ENCODE data around the gene MGAT5B. TPM values are rescaled to one million over a fixed set of nuclear protein-coding genes. Genes with fewer than 3 reads are reported as not detected.
"Not testable (repeated sequence)": the region's sequence is repeated elsewhere in the genome, so short reads cannot be mapped to it uniquely, and the experiment has no call there.

Gene MGAT5B
- polyA plus RNA-seq (ENCODE audit: insufficient read depth in 1 of 5, insufficient read length in 5 of 5, low replicate concordance in 1 of 5) = 1 to 10 TPM in 3 of 5 donors, under 1 TPM in 2; 0.82 to 2.3 (median 1.1) TPM
- long read RNA-seq, donor 1 = 0 reads
- long read RNA-seq, donor 2 = 0 reads
- long read RNA-seq, donor 3 = 0 reads
- long read RNA-seq, donor 4 = 0 reads
- long read RNA-seq, donor 5 = 0 reads
- long read RNA-seq, donor 6 = 0 reads
- long read RNA-seq, donor 7 = 0 reads
- long read RNA-seq, donor 8 = 0 reads

GRCh38 chr17:76868176-76868668 is at the start of gene MGAT5B:
Gene MGAT5B (plus strand): TSS chr17:76868404. CDS start chr17:76869030, 626 bp downstream.
- peak; percentile 75 to 76 for DNase-seq

- DNase-seq = no peak
These were observed 48.2 kb upstream of the MGAT5B start for GRCh38 chr17:76820039-76820438.

GRCh38 chr17:76820561-76820960 is 47.6 kb upstream of the MGAT5B start:
- no peak for DNase-seq

- DNase-seq = no peak
These were observed 45.9 kb upstream of the MGAT5B start for GRCh38 chr17:76822184-76822778.

GRCh38 chr17:76824093-76824492 is 44.1 kb upstream of the MGAT5B start:
- no peak for DNase-seq

- no peak for DNase-seq
These were observed 41.7 kb upstream of the MGAT5B start for GRCh38 chr17:76826330-76827068.

GRCh38 chr17:76827736-76828135 is 40.5 kb upstream of the MGAT5B start:
- DNase-seq = no peak

GRCh38 chr17:76830987-76831715 is 37.1 kb upstream of the MGAT5B start:
- DNase-seq = no peak

- no peak for DNase-seq
These were observed 35.1 kb upstream of the MGAT5B start for GRCh38 chr17:76833034-76833644.

- DNase-seq = no peak
These were observed 34.5 kb upstream of the MGAT5B start for GRCh38 chr17:76833747-76834146.

- DNase-seq = no peak
These were observed 33.3 kb upstream of the MGAT5B start for GRCh38 chr17:76834870-76835269.

- DNase-seq = no peak
These were observed 27.8 kb upstream of the MGAT5B start for GRCh38 chr17:76840443-76840767.

- DNase-seq = no peak
These were observed 27.1 kb upstream of the MGAT5B start for GRCh38 chr17:76840884-76841775.

GRCh38 chr17:76841776-76842405 is 26.3 kb upstream of the MGAT5B start:
- no peak for DNase-seq

GRCh38 chr17:76843068-76843467 is 25.1 kb upstream of the MGAT5B start:
- DNase-seq = not testable (repeated sequence)

- DNase-seq = no peak
These were observed 24.3 kb upstream of the MGAT5B start for GRCh38 chr17:76843703-76844484.

GRCh38 chr17:76844485-76844829 is 23.7 kb upstream of the MGAT5B start:
- DNase-seq = no peak

GRCh38 chr17:76844846-76845245 is 23.4 kb upstream of the MGAT5B start:
- no peak for DNase-seq

GRCh38 chr17:76845541-76846017 is 22.6 kb upstream of the MGAT5B start:
- no peak for DNase-seq

Data from right lung (tissue), 10 donors.